Suprapubic skin (tissue), 3 donors: ENCODE results near the gene PDGFRB.

Experiments
- CTCF ChIP-seq, 2 donors: fragments of 200-600 bp in 1 of 2; fragments of 450-650 bp in 1 of 2; sonication (generic) in 1 of 2; IDR thresholded peaks; one replicate each; pipeline ENCODE4 v1.5.1; 2016 to 2019; ENCODE audit warnings: antibody characterized with exemption in 2 of 2, mild to moderate bottlenecking in 1 of 2, moderate library complexity in 1 of 2
- POLR2A ChIP-seq, 2 donors: fragments of 450-650 bp; IDR thresholded peaks; one replicate each; pipeline ENCODE4 v1.6.1; 2017; ENCODE audit warnings: antibody characterized with exemption in 2 of 2, mild to moderate bottlenecking in 2 of 2, moderate library complexity in 2 of 2

DNA sequence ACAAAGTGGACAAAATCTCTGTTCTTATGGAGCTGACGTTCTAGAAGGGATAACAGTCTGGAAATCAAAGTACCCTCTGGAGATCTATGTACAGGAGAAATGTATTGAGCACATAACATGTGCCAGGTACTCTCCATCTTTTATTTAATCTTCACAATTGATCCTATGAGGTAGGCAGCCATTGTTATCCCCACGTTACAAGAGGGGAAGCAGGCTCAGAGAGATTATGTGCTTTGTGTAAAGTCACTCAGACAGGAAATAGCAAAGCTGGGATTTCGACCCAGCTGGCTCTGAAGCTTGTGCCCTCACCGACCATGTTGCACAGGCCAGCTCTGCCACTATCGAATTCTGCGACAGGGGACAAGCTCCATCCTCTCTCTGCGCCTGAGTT lies 21.5 kb downstream of the PDGFRB start:
- no peak for TF ChIP-seq POLR2A (IDR thresholded peaks at IDR 0.05)
- TF ChIP-seq CTCF (IDR thresholded peaks at IDR 0.05), result no peak
